NCI-H524 treated with DMSO at 0.1 percent for 48 hours (cell line): ENCODE data around the gene RAP2A.
A peak's percentile ranks its signal among the peaks of the same experiment; 100 is the strongest.

ENCODE experiments used
- DNase-seq: peaks from one replicate; lab custom pipeline; 2025; lab: John Stamatoyannopoulos, UW

Gene RAP2A

DNA sequence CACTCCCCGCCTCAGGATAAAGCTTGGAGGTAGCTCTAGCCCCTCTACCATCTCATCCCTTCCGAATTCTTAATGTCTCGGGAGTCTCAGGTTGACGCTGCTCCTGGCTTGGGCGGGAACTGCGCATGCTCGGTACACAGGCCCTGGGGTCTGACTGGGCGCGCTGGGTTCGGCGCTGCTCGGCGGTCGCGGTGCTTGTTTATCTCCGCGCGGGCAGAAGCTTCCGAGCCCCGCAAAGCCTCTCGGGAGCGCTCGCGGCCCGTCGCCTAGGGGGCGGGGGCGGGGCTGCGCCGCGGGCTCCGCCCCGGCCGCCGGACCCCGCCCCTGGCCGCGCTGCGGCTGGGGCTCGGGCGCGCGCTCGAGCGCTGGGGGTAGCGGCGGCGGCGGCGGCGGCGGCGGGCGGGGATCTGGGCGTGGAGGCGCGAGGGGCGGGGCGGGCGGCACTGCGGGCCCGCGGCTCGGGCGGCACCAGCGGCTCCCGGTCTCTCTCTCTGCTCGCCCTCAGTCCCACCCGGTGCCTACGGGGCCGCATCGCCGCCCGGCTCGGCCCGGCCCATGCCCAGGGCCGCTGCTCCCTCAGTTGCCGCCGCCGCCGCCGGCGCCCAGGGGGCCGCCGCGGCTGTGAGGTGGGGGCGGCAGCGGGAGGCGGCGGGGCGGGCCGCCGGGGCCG, at the start of gene RAP2A:
TSS of gene RAP2A (plus strand) at position 443 of the 670 bp plus-strand sequence. CDS start 302 bp downstream, outside the sequence.
- peak; percentile 66 for DNase-seq

DNA sequence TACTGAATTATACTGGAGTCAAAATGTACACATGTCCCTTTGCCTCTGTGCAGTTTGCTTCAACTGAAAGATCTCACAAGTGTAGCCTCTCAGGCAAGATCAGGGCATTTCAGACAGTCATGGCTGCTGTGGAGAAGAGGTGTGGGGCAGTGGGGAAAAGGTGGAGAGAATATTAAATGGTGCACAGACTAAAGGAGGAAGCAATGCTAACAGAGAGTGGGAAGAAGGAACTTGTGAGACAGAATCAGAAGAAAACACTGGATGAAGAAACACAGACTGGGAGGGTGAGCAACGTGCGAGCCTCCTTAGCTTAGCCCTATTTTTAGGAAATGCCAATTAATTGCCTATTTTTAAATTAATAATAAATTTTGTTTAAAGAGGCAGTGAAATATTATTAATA, 49.6 kb upstream of the RAP2A start:
- no peak for DNase-seq

DNA sequence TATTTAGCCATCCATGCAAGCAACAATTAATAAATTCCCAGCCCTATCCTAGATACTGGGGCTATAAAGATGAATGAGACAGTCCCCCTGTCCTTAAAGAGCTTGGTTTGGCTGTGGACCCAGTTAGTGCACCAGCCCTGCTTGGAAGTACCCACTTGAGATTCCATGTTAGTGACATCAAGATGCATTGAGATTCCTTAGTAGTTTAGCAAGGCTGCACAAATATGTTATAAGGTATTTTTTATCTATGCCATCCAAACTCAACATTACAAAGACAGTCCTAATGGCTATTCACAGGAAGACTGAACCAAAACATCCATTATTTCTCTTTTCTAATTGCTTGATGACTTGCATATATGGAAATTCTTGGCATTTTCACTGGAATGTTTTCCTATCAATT, 48.8 kb upstream of the RAP2A start:
- DNase-seq: no peak

DNA sequence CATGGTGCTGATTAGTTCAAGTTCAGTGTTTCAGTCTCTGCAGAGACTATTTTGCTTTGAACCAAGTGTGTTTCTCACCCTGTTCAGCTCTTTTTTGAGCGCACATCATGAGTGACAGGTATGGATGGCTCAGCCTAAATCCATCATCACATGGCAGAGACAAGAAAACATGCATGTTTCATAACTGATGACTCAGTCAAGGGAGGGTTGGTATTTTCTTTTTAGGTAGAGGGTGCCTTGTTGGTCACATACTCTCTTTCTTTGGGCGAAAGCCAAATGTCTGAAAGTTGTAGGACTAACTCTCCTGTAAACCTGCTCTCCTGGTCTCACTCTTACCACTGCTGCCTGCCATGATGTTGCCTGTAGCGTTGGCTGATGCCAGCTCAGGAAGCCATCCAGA, 48.1 kb upstream of the RAP2A start:
- no peak for DNase-seq

DNA sequence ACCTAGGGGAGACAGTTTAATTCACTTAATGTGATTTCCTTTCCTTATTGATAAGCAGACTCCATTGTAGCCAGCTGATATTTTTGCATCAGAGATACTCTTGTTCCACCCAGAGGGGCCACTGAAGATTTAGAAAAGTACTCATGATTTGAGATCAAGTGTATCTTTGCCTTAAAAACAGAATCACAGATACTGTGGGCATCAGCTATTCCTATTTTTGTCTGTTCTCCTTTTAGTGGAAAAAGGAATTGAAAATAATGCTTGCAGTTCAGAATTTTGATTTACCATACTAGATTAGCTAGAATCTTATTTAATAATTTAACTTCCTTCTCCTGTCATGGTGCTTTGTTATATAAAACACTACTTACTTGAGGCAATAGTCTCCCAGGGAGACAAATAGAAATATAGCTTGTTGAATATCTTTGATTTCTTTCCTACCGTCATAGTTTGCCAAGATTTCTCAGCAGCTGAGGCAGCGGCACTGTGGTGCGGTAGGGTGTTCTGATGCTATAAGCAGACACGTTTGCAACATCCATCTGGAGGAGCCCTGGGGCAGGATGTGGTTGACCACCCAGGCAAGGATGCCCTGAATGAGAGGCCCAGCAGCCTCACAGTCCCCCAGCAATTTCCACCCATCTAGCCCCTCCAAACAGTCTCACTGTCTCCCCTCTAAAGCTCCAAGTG, 47.0 kb upstream of the RAP2A start:
- no peak for DNase-seq

DNA sequence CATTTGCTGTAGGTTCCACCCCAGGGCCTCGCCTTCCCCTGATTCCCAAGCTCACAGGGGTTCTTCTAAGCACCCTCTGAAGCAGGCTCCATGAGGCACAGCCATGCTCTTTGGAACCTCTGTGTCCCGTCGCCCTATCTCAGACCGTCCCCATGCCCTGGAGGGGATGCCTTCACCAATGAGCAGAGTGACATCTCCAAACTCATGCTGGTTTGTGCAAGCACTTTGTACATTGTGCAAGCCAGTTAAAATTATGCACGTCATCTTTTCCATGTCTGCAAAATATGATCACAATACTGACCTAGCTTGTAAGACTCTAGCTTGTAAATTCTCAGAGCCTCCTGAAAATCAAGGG, 46.5 kb upstream of the RAP2A start:
- DNase-seq: no peak

DNA sequence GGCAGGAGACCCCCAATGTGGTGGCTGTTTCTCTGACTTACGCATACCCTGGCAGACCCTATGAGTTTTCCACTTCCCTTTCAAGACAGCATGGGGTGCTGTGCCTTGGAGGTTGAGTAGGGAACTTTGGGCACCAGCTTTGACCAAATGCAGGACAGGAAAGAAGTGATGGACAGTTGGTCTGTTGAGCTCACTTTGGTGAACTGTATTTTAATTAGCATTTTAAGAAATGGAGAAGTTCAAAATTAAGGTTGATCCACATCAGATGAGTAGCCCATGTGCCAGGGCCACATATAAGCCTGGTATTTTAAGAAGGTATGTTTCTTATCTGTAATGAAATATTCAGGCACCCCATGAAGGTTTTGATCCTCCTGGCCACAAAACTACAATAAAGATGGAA, 46.1 kb upstream of the RAP2A start:
- no peak for DNase-seq

DNA sequence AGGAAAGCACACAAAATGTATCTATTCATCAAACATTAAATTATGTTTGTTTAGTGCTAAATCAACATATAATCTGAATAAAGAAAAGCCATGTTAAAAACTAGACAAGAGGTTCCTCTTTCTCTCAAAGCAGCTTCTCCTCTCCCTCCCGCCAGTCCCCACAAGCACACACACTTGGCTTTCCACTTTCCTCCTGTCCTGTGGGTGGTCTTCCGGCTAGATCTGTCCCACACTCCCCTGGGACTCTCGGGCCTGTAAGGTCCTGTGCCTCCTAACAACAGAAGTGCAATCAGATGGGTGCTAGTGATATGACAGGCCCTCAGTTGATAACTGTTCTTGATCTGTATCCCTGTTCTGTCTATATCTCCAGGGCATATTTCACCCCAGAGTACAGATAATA, 45.6 kb upstream of the RAP2A start:
- DNase-seq: no peak

DNA sequence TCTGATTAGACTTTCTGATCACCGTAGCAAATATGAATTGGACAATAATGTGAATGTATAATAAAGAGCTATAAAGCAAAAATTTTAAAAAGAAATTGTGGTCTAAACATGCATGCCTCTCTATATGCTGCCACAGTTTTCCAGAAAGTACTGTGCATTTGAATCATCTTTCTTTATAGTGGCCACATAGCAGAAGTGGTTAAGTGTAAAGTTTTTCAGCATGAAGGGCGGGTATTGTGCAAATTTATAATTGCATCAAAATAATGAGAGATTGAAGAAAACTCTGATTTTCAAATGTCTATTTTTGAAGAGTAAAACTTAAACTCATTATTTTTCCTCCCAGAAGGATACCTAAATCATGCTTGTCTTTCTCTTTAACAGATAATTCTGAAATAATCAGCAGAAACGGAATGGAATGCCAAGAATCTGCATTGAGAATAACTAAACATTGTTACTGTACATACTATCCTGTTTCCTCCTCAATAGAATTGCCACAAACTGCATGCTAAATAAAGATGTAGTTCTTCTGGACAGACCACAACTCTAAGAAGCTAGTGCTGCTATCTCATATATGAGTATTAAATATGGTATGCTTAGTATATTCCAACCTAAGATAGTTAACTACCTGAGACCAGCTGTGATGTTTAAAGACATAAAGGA, 42.9 kb upstream of the RAP2A start:
- DNase-seq: no peak

DNA sequence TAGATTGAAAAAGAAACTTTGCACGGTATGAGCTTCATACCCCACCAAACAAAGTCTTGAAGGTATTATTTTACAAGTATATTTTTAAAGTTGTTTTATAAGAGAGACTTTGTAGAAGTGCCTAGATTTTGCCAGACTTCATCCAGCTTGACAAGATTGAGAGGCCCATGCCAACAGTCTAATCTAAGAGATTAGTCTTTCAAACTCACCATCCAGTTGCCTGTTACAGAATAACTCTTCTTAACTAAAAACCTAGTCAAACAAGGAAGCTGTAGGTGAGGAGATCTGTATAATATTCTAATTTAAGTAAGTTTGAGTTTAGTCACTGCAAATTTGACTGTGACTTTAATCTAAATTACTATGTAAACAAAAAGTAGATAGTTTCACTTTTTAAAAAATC, 41.9 kb upstream of the RAP2A start:
- no peak for DNase-seq

DNA sequence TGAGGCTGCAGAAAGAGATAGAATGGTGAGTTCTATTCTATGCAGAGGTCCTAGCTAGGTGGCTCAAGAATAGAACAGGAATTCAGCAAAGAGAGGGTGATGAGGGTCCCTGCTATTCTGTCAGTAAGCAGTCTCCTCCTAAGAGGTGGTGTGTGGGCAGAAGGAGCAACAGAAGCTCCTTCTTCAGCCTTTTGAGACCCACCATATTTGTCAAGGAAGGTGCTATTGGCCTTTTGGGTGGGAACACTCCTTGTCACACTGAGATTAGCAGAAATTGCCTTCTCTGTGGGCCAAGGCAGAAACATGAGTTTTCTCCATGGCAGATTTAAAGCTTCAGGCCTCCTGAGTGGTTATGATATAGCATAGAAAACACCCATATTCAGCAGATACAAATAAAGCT, 39.4 kb upstream of the RAP2A start:
- DNase-seq: no peak

DNA sequence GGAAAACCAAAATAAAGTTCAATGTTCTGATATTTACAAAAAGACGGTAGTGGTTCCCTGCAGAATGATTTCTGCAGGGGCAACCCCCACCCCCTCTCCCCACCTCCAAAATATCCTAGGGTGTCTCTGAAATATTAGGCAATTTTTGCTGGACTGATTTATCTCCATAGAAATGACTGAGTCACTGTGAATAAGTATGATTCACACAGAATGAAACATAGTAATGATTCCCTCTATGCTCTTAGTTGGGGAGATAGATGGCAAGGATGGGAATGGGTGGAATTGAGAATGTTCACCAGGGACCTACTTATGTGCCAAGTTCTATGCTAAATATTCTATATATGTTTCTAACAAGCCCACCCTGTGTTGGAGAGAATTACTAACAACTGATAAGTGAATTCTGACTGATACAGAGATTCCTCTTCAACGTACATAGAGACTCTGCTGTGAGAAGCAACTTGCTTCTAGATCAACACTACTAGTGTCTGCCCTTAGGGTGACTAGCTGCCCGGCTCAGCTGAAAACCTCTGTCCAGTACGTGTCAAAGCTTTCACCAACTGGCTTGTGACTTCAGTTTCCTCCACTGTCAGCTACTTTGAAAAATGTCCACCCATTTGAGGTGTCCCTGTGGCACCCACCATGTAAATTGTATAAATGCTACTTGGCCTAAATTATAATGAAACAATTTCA, 38.4 kb upstream of the RAP2A start:
- no peak for DNase-seq

DNA sequence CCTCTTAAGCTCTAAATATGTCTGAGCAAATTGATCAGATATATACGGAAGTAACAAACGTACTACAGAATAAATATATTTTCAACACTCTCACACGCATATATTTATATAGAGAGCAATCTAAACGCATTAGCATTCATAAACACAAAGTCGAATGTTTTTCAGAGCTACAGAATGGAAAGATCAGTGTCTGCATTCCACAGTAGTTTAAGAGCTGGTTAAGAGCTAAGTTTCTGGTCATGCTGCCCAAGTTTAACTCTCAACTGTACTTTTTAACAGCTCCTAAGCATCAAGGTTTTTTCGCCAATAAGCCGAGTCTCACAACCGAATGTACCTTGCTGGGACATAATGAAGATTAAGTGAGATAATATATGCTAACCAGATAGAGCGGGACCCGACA, 36.7 kb upstream of the RAP2A start:
- DNase-seq: no peak

DNA sequence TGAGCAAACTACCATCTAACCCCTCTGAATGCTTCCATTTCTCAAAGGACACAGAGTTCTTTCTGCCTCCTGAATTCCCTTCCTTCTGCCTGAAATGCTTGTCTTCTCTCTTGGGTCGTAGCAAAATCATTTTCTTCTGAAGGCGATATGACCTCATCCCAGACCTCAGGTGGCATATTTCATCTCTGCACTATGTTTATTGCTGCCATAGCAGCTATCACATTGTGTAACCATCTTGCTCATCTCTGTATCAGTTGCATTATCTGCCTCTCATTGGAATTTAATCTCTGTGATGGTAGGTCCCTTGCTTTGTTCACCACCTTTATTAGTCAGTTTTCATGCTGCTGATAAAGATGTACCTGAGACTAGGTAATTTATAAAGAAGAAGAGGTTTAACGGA, 32.5 kb upstream of the RAP2A start:
- DNase-seq: no peak

DNA sequence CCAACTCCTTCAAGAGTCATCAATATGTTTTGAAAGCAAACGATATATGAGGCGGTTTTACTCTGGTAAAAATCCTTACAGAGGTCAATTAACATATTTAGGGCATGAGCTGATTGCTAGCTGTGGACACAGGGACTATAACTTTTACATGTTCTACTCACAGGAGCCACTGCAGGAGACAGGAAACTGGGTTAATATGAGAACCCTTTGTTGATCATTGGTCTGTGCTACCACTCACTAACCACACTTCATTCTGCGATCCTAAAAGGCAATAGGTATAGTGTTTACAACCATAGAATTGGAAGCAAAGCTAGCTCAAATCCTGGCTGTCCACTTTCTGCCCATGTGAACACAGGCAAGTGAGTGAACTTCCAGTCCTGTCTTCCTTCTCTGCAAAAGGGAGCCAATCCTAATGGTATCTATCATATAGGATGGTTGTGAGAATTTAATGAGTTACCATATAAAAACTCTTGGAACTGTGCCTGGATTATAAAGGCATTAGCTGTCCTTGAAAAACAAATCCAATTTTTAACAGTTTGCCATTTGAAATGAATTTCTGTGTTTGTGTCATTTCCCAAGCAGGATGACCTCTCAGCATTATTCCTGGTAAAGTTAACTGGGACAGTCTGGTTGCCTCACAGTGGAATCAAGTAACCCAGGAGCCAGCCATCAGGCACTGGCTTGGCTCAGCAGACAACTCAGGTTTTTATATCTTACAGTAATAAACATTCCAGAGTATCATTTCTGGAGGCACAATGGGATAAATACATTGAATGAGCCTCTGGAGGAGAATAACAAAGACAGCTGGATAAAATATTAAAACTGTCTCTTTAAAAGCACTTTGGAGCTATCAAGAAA, 29.8 kb upstream of the RAP2A start:
- no peak for DNase-seq

DNA sequence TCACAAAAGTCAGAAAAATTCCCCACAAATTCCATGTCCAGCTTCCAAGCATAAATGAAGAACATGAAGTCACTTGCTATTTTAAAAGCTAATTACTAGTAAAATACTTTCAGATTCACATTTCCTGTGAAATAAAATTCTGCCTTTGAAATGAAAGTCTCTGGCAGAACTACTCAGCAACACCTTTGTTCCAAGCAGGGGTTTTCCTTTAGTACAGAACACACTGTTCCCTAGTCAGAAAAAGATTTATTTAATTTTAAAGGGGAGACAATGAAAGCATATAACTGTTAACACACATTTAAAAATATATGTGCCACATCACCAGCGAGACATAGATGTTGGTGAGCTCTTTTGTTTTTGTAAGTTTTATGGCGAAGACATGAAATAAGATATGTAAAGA, 26.4 kb upstream of the RAP2A start:
- no peak for DNase-seq

DNA sequence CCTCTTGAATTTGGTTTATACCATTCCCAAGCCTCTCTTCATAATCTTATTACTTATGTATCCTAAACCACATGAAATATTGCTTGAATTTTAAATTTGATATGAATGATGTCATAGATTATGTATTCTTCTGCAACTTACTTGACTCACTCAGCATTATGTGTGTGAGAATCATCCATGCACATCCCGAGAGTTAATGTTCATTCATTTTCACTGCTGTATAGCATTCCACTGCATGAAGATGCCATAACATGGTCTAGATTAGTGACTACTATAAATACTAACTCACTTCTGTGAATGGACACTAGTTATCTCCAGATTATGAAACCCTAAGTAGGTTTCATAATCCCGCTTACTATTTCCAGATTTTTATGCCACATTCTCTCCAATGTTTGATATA, 25.0 kb upstream of the RAP2A start:
- DNase-seq: no peak

DNA sequence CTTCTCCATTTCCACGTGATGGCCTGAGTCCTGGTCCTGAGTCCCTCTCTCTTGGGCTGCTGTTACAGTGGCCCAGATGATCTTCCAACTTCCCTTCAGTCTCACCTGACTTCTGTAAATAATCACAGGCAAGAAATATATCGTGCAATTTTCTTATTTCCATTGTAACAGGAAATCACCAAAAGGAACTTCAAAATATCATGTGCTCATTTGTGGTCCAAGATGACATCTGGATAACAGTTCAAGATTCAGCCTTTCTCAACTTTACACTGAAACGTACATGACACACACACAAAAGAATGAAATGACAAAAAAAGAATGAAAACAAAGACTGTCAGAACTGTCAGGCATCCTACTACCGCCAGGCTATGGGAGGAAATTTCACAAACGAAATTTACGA, 22.0 kb upstream of the RAP2A start:
- no peak for DNase-seq

DNA sequence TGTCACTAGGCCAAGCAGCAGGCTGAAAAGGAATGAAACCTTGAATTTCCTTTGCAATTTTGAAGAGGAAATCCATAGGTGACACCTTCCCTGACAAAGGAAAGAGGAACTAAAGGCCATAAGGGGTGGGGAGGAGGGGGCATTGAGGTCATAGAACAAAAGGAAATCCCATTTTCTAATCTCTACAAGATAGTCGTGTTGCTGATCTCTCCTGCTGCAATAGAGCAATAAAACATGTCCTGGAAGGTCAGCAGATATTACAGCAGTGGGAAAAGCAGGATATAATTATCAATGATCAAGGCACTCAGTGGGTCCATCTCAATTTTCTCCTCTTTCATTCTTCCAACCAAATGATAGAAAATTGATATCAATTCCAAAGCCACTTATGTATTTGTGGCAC, 20.3 kb upstream of the RAP2A start:
- no peak for DNase-seq

DNA sequence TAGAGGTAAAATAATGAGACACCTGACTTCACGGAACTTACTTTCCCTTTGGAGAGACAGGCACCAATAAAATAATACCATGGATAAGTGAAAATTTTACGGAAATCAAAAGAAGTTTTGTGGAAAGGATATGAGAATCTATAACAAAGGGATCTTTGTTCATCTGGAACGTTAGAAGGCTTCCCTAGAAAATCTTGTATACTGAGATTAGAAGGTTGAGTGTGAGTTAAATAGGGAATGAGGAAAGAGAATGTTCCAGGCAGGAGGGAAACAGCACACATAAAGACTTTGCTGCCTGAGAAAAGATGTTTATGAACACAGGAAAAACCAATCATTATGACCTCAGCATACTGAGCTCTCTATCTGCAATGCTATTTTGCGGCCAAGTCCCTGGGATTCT, 19.6 kb upstream of the RAP2A start:
- no peak for DNase-seq

DNA sequence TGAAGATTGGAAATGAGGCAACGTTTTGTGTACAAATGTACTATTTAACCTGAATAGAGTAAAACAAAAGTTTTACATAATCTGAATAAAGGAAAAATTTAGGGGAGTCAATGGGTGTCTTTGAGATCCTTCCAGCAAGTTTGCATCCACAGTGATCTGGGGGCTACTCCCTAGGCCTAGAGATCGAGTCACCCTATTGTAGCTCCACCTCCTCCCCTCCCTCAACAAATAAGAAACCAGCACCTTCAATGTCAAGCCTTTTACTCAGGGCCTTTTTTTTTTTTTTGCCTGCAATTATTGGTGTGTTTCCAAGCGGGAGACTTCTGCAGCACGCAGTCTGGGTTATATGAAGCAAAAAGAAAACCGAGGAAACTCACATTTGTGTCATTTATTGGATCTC, 16.3 kb upstream of the RAP2A start:
- no peak for DNase-seq
